Stimulated activated CD8-positive, alpha-beta memory T cell treated with anti-CD3 and anti-CD28 coated beads, Interleukin-7, amount 100 ng/mL, for 1 hour (primary cell): ENCODE measurements around the gene TARS2.
A peak's percentile ranks its signal among the peaks of the same experiment; 100 is the strongest.

Experiments
- DNase-seq, 2 donors: peaks; one replicate each; pipeline ENCODE4 v3.0.0-alpha.2; 2020; ENCODE audit warnings: low read depth in 2 of 2

Gene TARS2

DNA sequence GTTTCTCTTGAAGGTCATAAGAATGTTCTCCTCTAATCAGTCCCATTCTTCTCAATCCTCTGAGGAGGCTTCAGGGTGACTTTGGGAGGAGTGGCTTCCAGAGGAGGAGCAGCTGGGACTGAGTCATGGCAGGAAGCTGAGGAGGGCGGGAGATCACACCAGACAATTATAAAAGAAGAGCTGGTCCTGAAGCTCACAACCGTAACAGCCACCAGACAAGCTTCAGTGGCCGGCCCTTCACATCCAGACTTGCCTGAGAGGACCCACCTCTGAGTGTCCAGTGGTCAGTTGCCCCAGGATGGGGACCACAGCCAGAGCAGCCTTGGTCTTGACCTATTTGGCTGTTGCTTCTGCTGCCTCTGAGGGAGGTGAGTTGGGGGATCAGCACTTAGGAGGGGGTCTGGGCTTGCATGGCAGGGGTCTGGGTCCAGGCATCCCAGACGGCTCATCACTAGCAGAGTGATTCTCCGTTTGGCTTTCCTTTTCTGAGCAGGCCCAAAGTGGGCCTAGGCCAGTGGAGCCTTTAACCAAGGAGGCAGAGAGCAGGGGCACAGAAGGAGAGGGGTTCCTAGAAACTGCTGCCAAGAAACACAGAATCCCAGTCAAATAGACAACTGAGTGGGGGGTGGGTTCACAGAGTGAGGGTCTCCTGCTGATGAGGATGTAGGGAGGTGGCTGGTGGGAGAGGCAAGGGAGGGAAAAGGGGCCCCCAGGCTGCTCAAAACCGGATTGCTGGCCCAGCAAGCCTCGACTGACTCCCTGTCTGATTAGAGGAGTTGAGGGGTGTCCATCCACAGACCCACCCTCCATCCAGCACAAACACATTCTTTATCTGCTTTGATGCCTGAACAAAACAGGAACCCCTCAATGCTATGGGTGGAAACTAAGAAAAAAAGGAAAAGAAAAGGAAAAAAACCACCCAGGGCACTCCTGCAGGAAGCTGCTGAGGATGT is 21.0 kb downstream of the TARS2 start, which contains the start of gene ECM1:
Gene ECM1, plus strand, starts transcription at position 198 of the 953 bp plus-strand sequence. Its CDS starts 101 bp downstream, at position 299.
- DNase-seq, result no peak

- DNase-seq, result no peak
Measured at GRCh38 chr1:150508982-150509381, 21.8 kb downstream of the TARS2 start.

- no peak for DNase-seq
Measured at GRCh38 chr1:150511551-150511950, 24.3 kb downstream of the TARS2 start.

DNA sequence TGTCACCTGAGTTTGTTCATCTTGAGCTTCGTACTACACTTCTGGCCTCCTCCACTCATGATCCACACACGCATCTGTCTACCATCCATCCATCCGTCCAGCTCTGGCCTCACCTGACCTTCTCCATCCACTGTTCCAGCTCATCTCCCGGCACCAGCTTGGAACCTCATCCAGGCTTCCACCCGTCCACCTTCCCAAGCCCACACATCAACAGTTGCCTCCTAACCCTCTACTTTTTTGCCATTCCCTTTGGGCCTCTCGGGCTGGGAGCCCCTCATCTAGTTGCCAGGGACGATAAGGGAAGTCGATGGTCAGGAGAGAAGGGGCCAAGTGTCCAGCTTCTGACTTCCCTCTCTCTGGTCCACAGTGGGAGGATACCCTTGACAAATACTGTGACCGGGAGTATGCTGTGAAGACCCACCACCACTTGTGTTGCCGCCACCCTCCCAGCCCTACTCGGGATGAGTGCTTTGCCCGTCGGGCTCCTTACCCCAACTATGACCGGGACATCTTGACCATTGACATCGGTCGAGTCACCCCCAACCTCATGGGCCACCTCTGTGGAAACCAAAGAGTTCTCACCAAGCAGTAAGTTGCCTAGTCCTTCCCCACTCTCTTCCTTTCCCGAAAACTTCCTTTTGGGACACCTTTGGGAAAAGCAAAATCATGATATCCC is 24.9 kb downstream of the TARS2 start:
- DNase-seq, result no peak

DNA sequence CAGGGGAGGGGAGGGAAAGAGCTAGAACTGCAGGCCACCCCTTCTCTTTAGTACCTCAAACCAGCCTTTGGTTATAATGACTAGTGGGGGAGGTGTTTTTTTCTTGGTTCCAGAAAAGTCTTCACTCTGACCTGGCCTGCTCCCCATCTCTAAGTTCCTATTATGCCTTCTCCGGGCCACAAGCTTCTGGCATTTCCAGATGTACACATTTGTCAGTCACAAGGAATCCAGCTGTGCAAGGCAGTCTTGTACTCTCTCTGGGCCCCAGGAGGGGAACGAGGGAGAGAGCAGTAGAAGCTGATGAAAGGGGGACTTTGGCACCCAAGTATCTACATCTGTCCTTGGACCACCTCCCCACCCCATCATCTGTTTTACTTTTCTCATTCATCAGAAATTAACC is 25.6 kb downstream of the TARS2 start:
- DNase-seq, result no peak

DNA sequence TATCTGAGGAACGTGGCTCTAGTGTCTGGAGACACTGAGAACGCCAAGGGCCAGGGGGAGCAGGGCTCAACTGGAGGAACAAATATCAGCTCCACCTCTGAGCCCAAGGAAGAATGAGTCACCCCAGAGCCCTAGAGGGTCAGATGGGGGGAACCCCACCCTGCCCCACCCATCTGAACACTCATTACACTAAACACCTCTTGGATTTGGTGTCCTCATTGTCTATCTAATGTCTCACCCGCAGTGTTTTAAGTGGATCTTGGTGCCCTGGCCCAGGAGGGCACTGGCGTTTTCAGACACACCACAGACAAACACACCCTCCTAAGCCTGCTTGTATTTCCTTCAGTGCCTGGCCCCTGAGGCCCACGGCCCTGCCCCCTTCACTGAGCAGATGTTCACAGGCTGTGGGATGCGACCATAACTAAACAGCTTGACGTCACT is 26.2 kb downstream of the TARS2 start:
- no peak for DNase-seq

DNA sequence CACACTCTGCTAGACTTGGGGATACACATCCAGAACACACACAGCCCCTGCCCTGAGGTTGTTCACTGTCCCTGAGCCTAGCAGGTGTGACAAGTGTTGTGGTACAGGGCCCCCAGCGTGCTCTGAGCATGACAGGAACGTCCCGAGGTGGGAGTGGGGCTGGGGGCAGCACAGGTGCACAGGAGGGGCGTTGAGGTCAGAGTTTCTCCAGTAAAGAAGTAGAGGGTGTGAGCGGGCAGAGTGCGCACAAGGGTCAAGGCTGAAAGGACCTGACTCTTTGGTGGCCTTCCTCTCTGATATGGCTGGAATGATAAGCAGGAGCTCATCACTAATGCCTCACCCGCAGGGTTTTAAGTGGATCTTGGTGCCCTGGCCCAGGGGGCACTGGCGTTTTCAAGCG is 27.0 kb downstream of the TARS2 start:
- DNase-seq, result no peak

DNA sequence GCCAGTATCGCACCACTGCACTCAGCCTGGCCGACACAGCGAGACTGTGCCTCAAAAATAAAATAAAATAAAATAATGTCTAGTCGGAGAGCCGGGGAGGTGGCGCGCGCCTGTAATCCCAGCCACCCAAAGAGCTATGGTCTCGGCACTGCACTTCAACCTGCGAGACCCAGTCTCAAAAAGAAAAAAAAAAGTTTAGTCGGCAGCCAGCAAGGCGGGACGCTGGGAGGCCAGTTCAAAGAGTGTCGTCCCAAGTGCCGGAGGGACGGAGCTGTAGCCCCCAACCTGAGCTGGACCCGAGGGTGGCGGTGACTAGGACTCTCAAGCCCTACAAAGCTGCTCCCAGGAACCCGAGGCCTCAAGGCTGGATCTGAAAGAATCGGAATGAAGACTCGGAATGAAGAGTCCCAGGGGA is 27.7 kb downstream of the TARS2 start:
- DNase-seq, result no peak

- DNase-seq, result peak; percentile 75 to 78
Measured at GRCh38 chr1:150515328-150516049, 28.3 kb downstream of the TARS2 start, which contains the start of gene FALEC. FALEC (plus strand) TSS chr1:150515752.

DNA sequence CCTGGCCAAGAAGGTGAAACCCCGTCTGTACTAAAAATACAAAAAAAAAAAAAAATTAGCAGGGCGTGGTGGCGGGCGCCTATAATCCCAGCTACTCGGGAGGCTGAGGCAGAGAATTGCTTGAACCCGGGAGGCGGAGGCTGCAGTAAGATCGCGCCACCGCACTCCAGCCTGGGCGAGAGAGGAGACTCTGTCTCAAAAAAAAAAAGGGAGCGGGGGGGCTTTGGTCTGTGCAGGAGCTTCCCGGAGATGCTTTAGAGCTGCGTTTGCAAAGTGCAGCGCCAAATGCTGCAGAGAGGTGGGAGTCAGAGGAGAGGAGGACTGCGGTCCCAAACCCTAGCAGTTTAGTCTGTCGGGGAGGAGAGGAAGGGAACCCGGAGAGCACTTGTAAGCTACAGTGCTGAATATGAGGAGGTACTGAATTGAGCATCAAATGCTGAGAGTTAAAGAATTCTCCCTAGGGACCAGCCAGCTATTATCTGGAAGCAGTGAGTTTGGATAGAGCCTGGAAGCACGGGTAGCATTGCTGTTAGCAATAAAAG is 28.9 kb downstream of the TARS2 start:
- no peak for DNase-seq

GRCh38 chr1:150516616-150517015 is 29.4 kb downstream of the TARS2 start:
- no peak for DNase-seq

DNA sequence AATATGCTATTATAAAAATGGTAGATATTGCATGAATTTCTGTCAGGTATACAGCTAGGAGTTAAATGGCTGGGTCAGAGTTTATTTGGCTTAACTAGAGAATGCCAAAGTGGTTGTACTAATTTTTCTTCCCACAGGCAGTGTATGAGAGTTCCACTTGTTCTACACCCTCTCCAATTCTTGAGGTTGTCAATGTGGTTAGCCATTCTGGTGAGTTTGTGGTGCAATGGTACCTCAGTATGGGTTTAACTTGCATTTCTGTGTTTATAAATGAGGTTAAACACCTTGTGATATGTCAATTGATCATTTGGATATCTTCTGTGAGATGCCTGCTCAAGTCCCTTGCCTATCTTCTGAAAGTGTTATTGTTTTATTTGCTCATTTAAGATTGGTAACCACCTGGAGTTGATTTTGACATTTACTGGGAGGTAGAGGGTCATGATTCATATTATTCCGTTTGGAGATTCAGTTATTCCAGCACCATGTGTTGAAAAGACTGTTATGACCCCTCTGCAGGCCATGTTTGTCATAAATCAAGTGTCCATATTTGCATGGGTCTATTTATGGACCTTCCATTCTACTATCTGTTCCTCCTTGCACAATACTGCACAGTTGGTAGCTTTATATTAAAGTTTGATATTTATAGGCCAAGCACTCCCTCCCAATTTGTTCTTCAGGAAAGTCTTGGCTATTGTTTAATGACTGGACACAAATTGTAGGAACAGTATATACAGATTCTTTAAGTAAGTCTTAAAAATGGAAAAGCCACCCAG is 34.2 kb downstream of the TARS2 start:
- DNase-seq, result no peak

DNA sequence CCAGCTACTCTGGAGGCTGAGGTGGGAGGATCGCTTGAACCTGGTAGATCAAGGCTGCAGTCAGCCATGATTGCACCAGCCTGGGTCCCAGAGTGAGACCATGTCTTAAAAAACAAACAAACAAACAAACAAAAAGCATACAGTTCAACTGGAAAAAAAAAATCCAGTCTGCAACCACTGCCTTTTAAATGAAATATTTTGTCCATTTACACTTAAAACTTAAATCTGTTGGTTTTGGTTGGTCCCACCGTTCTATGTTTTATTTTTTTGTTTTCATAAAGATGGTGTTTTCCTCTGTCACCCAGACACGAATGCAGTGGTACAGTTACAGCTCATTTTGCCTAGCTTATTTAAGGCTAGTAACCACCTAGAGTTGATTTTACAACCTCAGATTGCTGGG is 38.1 kb downstream of the TARS2 start:
- no peak for DNase-seq

GRCh38 chr1:150528196-150528595 is 41.0 kb downstream of the TARS2 start:
- no peak for DNase-seq

GRCh38 chr1:150529017-150529416 is 41.8 kb downstream of the TARS2 start:
- no peak for DNase-seq

- no peak for DNase-seq
Measured at GRCh38 chr1:150530491-150531159, 43.4 kb downstream of the TARS2 start.

- no peak for DNase-seq
Measured at GRCh38 chr1:150532860-150533259, 45.6 kb downstream of the TARS2 start.

DNA sequence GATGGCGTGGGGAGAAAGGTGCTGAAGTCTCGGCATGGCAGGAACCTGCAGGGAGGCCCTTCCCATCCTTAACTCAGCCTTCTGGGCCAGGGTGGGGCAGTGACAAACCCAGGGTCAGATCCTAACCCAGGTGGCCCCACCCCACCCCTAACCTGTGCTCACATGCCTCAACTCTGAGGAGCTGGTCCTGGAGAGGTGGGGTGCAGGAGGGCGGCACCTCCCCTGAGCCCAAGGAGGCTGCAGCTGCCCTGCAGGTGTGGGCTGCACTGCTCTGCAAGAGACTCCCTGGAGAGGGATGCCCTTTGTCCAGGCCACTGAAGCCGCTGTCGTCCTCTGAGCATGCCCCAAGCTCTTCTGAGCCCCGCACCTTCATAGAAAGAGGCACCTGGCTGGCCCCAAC is 46.8 kb downstream of the TARS2 start:
- DNase-seq, result no peak

DNA sequence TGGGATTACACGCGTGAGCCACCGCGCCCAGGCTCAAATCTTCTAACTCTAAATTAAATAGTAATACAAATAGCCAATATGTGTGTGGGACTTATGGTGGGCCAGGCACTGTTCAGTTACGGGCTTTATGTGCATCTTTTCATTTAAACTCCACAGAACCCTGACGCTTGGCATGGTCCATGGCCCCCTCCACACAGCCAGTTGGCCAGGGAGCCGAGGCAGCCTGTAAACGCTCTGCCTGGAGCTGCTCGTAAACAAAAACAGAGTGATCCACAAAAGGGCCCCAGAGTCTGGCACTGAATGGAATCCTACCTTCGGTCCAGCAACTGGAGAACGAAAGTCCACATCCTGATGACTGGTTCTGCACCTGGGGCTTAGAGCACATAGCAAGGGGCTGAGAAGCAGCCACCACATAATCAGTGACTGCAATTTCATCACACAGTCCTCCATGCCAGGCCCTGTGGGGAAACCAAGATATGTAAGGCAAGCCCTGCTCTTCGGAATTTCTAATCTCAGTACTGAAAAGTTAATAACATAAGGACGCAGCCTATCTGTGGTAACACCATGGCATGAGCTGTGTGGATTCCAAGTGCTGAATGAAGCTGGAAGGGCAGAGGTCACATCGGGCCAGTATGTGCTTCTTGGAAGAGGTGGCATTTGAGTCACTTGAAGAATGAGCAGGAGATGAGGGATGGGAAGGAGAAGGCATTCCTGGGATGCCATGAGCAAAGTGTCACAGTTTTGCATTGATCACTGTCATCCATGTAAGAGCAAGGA is 48.5 kb downstream of the TARS2 start:
- no peak for DNase-seq
